Fibroblast of skin of left quadriceps (primary cell): ENCODE results near the gene RAPSN.

Source experiments
- DNase-seq, 2 experiments: peaks; one replicate each; pipeline ENCODE4 v3.0.0-alpha.2; 2013; ENCODE audit warnings: low read depth in 2 of 2

Gene RAPSN

DNA sequence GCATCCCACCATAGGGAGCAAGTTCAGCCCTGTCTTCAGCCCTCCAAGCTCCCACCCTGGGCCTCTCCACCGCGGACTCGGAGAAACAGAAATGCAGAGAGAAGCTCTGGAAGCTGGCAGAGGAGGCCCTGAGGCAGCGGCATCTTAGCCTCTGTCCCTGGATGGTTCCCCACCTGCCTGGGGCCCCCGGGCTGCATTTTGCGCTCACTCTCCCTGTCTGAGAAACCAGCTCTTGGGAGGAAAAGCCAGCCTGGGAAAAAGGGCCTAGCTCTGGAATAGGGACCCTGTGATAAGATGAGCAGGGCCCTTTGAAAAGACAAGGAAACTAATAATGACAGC lies 58.5 kb downstream of the RAPSN start:
- no peak for DNase-seq

DNA sequence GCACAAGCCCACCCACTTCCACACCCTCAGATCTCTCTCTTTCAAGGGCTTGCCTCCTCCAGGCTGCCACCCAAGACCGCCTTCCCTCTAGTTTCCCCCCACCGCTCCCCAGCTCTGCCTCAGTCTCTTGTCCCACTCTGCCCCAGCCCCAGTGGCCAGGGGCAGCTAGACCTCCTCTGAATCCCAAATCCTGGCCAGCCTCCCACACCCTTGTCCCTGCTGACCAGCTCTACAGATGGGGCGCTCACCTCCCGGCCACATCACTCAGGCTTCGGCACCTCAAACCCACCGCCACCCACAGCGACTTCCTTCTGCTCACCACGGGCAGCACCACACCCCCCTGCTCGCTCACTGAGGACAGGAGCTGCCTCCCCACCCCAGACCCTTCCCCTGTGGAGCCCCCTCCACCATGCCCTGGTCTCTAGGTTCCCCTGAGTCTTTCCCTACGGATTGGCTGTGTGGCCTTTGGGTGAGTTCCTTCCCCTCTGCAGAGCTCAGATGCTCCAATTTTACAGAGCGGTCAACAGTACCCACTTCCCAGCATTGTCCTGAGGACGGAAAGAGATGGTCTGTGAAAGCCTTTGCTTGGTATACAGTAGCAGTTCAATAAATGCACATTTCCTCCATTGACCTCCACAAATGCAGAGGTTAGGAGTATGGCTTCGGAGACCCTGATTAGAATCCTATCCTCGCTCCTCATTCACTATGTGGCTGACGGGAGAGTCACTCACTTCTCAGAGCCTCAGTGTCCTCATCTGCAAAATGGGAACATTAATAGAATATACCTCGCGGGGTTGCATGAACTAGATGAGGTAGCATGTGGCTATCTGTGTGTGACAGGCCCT lies 59.1 kb downstream of the RAPSN start:
- DNase-seq: no peak

DNA sequence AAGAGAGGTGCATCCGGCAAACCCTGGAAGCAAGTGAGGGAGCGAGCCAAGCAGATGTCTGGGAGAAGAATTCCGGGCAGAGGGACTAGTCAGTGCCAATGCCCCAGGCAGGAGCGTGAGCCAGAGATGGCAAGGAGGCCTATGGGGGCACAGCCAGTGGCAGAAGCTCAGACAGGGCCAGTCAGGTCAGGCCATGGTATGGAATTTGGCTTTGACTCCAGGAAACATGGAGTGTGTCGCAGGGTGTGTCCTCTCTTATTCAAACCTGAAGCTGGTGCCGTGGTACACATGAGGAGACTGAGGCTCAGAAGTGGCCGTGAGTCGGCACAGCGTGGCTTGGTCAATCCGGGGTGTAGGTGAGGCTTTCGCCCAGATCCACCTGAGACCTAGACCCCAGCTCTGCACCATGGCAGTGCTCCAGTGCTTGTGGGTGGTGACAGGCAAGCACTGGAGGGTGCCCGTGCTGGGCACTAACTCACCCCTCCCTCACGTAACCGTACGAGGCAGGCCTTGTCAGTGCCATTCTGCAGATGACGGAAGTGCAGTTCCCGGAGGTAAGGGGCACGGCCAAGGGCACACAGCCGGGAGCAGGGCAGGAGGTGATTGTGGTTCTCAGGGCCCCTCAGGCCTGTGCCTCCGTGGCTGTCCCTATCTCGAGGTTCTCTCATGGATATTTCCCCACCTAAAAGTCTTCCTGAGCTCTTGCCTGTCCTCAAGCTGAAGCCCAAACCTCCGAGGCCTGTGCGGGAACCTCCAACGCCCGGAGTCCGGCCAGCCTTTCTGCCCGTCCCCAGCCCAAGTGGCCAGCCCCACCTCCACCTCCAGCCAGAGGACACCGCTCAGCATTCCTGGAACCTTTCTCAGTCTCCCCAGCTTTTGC lies 60.0 kb downstream of the RAPSN start:
- no peak for DNase-seq

- no peak for DNase-seq
These were observed 60.8 kb downstream of the RAPSN start for GRCh38 chr11:47387944-47388696.
